SU-DHL-6 (cell line): Measurements from ENCODE around the gene UBE2Q2.
"Not testable (repeated sequence)": the region's sequence is repeated elsewhere in the genome, so short reads cannot be mapped to it uniquely, and the experiment has no call there.

ENCODE experiments used
- H2AFZ ChIP-seq: fragments of 200-600 bp; sonication (generic); 2 replicates; pipeline ENCODE4 v1.6.1; 2014; ENCODE audit warnings: low read depth, mild to moderate bottlenecking, moderate library complexity, mixed read lengths, antibody characterized with exemption, low read length; ENCODE audit not compliant: severe bottlenecking
- H3F3A ChIP-seq: fragments of 200-600 bp; shearing (Covaris generic); 2 replicates; pipeline ENCODE4 v1.6.0; 2016; ENCODE audit warnings: antibody characterized with exemption, mild to moderate bottlenecking; ENCODE audit not compliant: insufficient read depth
- H3K27ac ChIP-seq: fragments of 200-600 bp; sonication (generic); 2 replicates; pipeline ENCODE4 v1.5.1; 2016; ENCODE audit warnings: low read depth, mild to moderate bottlenecking, low read length, moderate library complexity, mixed read lengths
- H3K27me3 ChIP-seq: fragments of 200-600 bp; sonication (generic), shearing (Covaris generic); 2 replicates; pipeline ENCODE4 v1.6.0; 2014; ENCODE audit warnings: mild to moderate bottlenecking, low read length
- H3K36me3 ChIP-seq: fragments of 200-600 bp; sonication (generic); 2 replicates; pipeline ENCODE4 v1.6.1; 2014; ENCODE audit warnings: mild to moderate bottlenecking, low read length, mixed read lengths
- H3K4me2 ChIP-seq: fragments of 300-600, 200-600 bp; shearing (Covaris generic), sonication (generic); 2 replicates; pipeline ENCODE4 v1.6.0; 2014; ENCODE audit warnings: low read length, low read depth, mild to moderate bottlenecking; ENCODE audit not compliant: poor library complexity, severe bottlenecking
- H3K4me3 ChIP-seq: fragments of 200-600 bp; sonication (generic); 2 replicates; pipeline ENCODE4 v1.5.1; 2014; ENCODE audit warnings: antibody characterized with exemption, low read length, mild to moderate bottlenecking, mixed read lengths; ENCODE audit not compliant: insufficient read depth, poor library complexity, severe bottlenecking
- H3K79me2 ChIP-seq: fragments of 200-600 bp; sonication (generic); 2 replicates; pipeline ENCODE4 v1.6.1; 2014; ENCODE audit warnings: mild to moderate bottlenecking, low read length, moderate library complexity; ENCODE audit not compliant: insufficient read depth
- H3K9ac ChIP-seq: fragments of 200-600 bp; sonication (generic); 2 replicates; pipeline ENCODE4 v1.7.0; 2014; ENCODE audit warnings: mild to moderate bottlenecking, low read length
- H3K9me2 ChIP-seq: fragments of 200-600 bp; sonication (generic); replicated peaks from 2 replicates; pipeline ENCODE4 v1.6.1; 2014; ENCODE audit warnings: low read length; ENCODE audit not compliant: insufficient read depth
- H3K9me3 ChIP-seq: fragments of 200-600 bp; sonication (generic); 2 replicates; pipeline ENCODE4 v1.6.1; 2014; ENCODE audit warnings: low read length, mixed read lengths; ENCODE audit not compliant: insufficient read depth
- H4K20me1 ChIP-seq: fragments of 200-600 bp; sonication (generic); 2 replicates; pipeline ENCODE4 v1.6.1; 2014; ENCODE audit warnings: low read depth, mild to moderate bottlenecking, antibody characterized with exemption, low read length, moderate library complexity, mixed read lengths
- CTCF ChIP-seq: fragments of 200-600 bp; sonication (generic); IDR thresholded peaks from one replicate; pipeline ENCODE4 v1.5.1; 2017; ENCODE audit warnings: antibody characterized with exemption, mild to moderate bottlenecking, low read length, moderate library complexity; ENCODE audit not compliant: insufficient read depth, poor library complexity, severe bottlenecking
- EZH2phosphoT487 ChIP-seq: fragments of 200-600 bp; sonication (generic), shearing (Covaris generic); conservative IDR thresholded peaks from 2 replicates; pipeline ENCODE4 v1.6.1; 2018; ENCODE audit warnings: mild to moderate bottlenecking, antibody characterized with exemption, low read length, moderate library complexity, mixed read lengths

Gene UBE2Q2

GRCh38 chr15:75868019-75868418 is 24.8 kb downstream of the UBE2Q2 start:
- no peaks in the 10 kb centered on the region for H3K36me3 ChIP-seq
- H3F3A ChIP-seq, result no peaks in the 10 kb centered on the region; the same call in 1 of the 2 replicates
- H3K9ac ChIP-seq, result no peak overlapping the region
- H3K4me2 ChIP-seq, result no peak overlapping the region
- H3K9me3 ChIP-seq, result no peaks in the 10 kb centered on the region
- H3K9me2 ChIP-seq, result no peaks in the 10 kb centered on the region
- H3K79me2 ChIP-seq, result no peaks in the 10 kb centered on the region; the same call in 1 of the 2 replicates
- H3K27me3 ChIP-seq, result no peaks in the 10 kb centered on the region
- no peaks in the 10 kb centered on the region; the same call in 1 of the 2 replicates for H4K20me1 ChIP-seq
- no peak overlapping the region for H3K27ac ChIP-seq
- TF ChIP-seq CTCF (no peak), EZH2phosphoT487 (no peak)
- H3K4me3 ChIP-seq, result no peak overlapping the region
- H2AFZ ChIP-seq, result no peak overlapping the region

GRCh38 chr15:75869446-75869845 is 26.2 kb downstream of the UBE2Q2 start:
- no peak overlapping the region for H3K9ac ChIP-seq
- H3K27me3 ChIP-seq, result no peaks in the 10 kb centered on the region
- H3K4me3 ChIP-seq, result no peak overlapping the region
- H3F3A ChIP-seq, result no peaks in the 10 kb centered on the region; the same call in 1 of the 2 replicates
- no peak overlapping the region for H3K27ac ChIP-seq
- no peaks in the 10 kb centered on the region for H3K9me3 ChIP-seq
- H3K4me2 ChIP-seq, result peak overlapping the region; percentile 7
- H3K79me2 ChIP-seq, result no peaks in the 10 kb centered on the region; the same call in 1 of the 2 replicates
- H3K36me3 ChIP-seq, result peaks cover 5% of the 10 kb centered on the region; the same call in 1 of the 2 replicates
- H2AFZ ChIP-seq, result no peak overlapping the region
- H3K9me2 ChIP-seq, result no peaks in the 10 kb centered on the region
- TF ChIP-seq EZH2phosphoT487 (no peak), CTCF (no peak)
- no peaks in the 10 kb centered on the region; the same call in 1 of the 2 replicates for H4K20me1 ChIP-seq

- not testable (repeated sequence) for H3K27ac ChIP-seq, H3F3A ChIP-seq, H3K9me3 ChIP-seq, H3K79me2 ChIP-seq, H3K9me2 ChIP-seq, H3K9ac ChIP-seq, H4K20me1 ChIP-seq, H3K4me2 ChIP-seq, H2AFZ ChIP-seq, H3K4me3 ChIP-seq, H3K27me3 ChIP-seq
- H3K36me3 ChIP-seq, result peaks cover 10% of the 10 kb centered on the region; the same call in 1 of the 2 replicates
Measured at GRCh38 chr15:75871589-75871988, 28.3 kb downstream of the UBE2Q2 start.

GRCh38 chr15:75872403-75872990 is 29.2 kb downstream of the UBE2Q2 start:
- Histone ChIP-seq H4K20me1 (no peaks in the 10 kb centered on the region; the same call in 1 of the 2 replicates), H3K4me2 (no peak overlapping the region), H2AFZ (no peak overlapping the region), H3K79me2 (no peaks in the 10 kb centered on the region), H3K36me3 (peaks cover 10% of the 10 kb centered on the region; the same call in 1 of the 2 replicates), H3K9ac (no peak overlapping the region), H3K27me3 (no peaks in the 10 kb centered on the region), H3F3A (no peaks in the 10 kb centered on the region; the same call in 1 of the 2 replicates), H3K4me3 (no peak overlapping the region), H3K9me3 (no peaks in the 10 kb centered on the region), H3K27ac (no peak overlapping the region), H3K9me2 (no peaks in the 10 kb centered on the region)
- TF ChIP-seq EZH2phosphoT487 (no peak), CTCF (no peak)
